Activated CD8-positive, alpha-beta memory T cell treated with anti-CD3 and anti-CD28 coated beads for 24 hours (primary cell): ENCODE data around the gene APC2.
"Not testable (repeated sequence)": the region's sequence is repeated elsewhere in the genome, so short reads cannot be mapped to it uniquely, and the experiment has no call there.

ENCODE experiments used
- DNase-seq: peaks from one replicate; pipeline ENCODE4 v3.0.0-alpha.2; 2020

The APC2 gene

GRCh38 chr19:1412995-1413800 is 36.7 kb upstream of the APC2 start:
- DNase-seq: no peak

GRCh38 chr19:1416014-1416841 is 33.7 kb upstream of the APC2 start:
- no peak for DNase-seq

- DNase-seq: no peak
These were observed 32.8 kb upstream of the APC2 start for GRCh38 chr19:1417145-1417544.

GRCh38 chr19:1417681-1418495 is 32.0 kb upstream of the APC2 start:
- DNase-seq: no peak

GRCh38 chr19:1418496-1418775 is 31.5 kb upstream of the APC2 start:
- no peak for DNase-seq

- no peak for DNase-seq
These were observed 30.8 kb upstream of the APC2 start for GRCh38 chr19:1418951-1419738.

- not testable (repeated sequence) for DNase-seq
These were observed 29.8 kb upstream of the APC2 start for GRCh38 chr19:1420085-1420484.

GRCh38 chr19:1420590-1420989 is 29.3 kb upstream of the APC2 start:
- DNase-seq: no peak

GRCh38 chr19:1421218-1421957 is 28.5 kb upstream of the APC2 start:
- DNase-seq: no peak

GRCh38 chr19:1421958-1422305 is 28.0 kb upstream of the APC2 start:
- DNase-seq: no peak

GRCh38 chr19:1422360-1422759 is 27.6 kb upstream of the APC2 start:
- DNase-seq: no peak

GRCh38 chr19:1422943-1423342 is 27.0 kb upstream of the APC2 start:
- DNase-seq: no peak

GRCh38 chr19:1423436-1424191 is 26.3 kb upstream of the APC2 start:
- DNase-seq: no peak

GRCh38 chr19:1424192-1424955 is 25.5 kb upstream of the APC2 start:
- DNase-seq: no peak

- DNase-seq: no peak
These were observed 24.7 kb upstream of the APC2 start for GRCh38 chr19:1425102-1425837.

GRCh38 chr19:1425902-1426301 is 24.0 kb upstream of the APC2 start:
- no peak for DNase-seq

- DNase-seq: no peak
These were observed 23.2 kb upstream of the APC2 start for GRCh38 chr19:1426736-1427135.

GRCh38 chr19:1427221-1427920 is 22.6 kb upstream of the APC2 start:
- no peak for DNase-seq

- DNase-seq: no peak
These were observed 21.1 kb upstream of the APC2 start for GRCh38 chr19:1428738-1429391.
